HepG2 (cell line): ENCODE results near the gene TAS1R3. TPM values are rescaled to one million over a fixed set of nuclear protein-coding genes. Genes with fewer than 3 reads are reported as not detected.

ENCODE experiments used
- CBX2 ChIP-seq, 2 experiments: fragments of 200-600 bp in 1 of 2; sonication (generic); formaldehyde crosslinking in 1 of 2; IDR thresholded peaks; 2 replicates each; pipeline versions ENCODE4 v1.7.0 to v1.8.1; 2018 to 2022; ENCODE audit warnings: low read depth in 2 of 2, low read length in 1 of 2, mild to moderate bottlenecking in 1 of 2, missing genetic modification reagents in 1 of 2
- GATAD1 ChIP-seq: IDR thresholded peaks from 2 replicates; pipeline ENCODE4 v1.6.1; 2016; ENCODE audit warnings: missing genetic modification reagents, missing compliant biosample characterization
- GTF2F1 ChIP-seq: fragments of 150-350 bp; IDR thresholded peaks from 2 replicates; pipeline ENCODE4 v1.6.1; 2014; ENCODE audit warnings: low read length
- HNF4A ChIP-seq: sonication (generic); formaldehyde crosslinking; IDR thresholded peaks from 2 replicates; pipeline ENCODE4 v1.4.0; 2020; ENCODE audit warnings: missing genetic modification reagents
- HOXA3 ChIP-seq: sonication (generic); formaldehyde crosslinking; IDR thresholded peaks from 2 replicates; pipeline ENCODE4 v1.5.0; 2020; ENCODE audit warnings: missing genetic modification reagents
- KAT8 ChIP-seq: IDR thresholded peaks from 2 replicates; pipeline ENCODE4 v1.6.1; 2016; ENCODE audit warnings: missing genetic modification reagents, missing compliant biosample characterization
- KLF13 ChIP-seq: sonication (generic); formaldehyde crosslinking; IDR thresholded peaks from 2 replicates; pipeline ENCODE4 v1.4.0; 2020; ENCODE audit warnings: mild to moderate bottlenecking, missing genetic modification reagents
- KLF6 ChIP-seq: IDR thresholded peaks from 2 replicates; pipeline ENCODE4 v1.8.0; 2016; ENCODE audit warnings: missing biosample characterization, missing genetic modification reagents
- MBD4 ChIP-seq: IDR thresholded peaks from 2 replicates; pipeline ENCODE4 v1.6.1; 2012; ENCODE audit warnings: low read length, inconsistent platforms, borderline replicate concordance
- MED1 ChIP-seq: sonication (generic); formaldehyde crosslinking; IDR thresholded peaks from 2 replicates; pipeline ENCODE4 v1.4.0; 2020; ENCODE audit warnings: missing genetic modification reagents
- NFE2L2 ChIP-seq: fragments of 150-350 bp; IDR thresholded peaks from 2 replicates; pipeline ENCODE4 v1.6.1; 2014; ENCODE audit warnings: low read length
- NR2C2 ChIP-seq: sonication (generic); formaldehyde crosslinking; IDR thresholded peaks from 2 replicates; pipeline ENCODE4 v1.4.0; 2020; ENCODE audit warnings: missing genetic modification reagents, mild to moderate bottlenecking, moderate library complexity, borderline replicate concordance
- PATZ1 ChIP-seq: sonication (generic); formaldehyde crosslinking; IDR thresholded peaks from 2 replicates; pipeline ENCODE4 v1.4.0; 2020; ENCODE audit warnings: missing genetic modification reagents
- POLR2A ChIP-seq, 2 experiments: IDR thresholded peaks; 2 replicates each; pipeline ENCODE4 v1.6.1; 2011; ENCODE audit warnings: low read depth in 2 of 2, low read length in 2 of 2, mild to moderate bottlenecking in 1 of 2, moderate library complexity in 1 of 2; ENCODE audit not compliant: insufficient read depth in 1 of 2
- RXRB ChIP-seq: IDR thresholded peaks from 2 replicates; pipeline ENCODE4 v1.6.1; 2016; ENCODE audit warnings: borderline replicate concordance, missing genetic modification reagents, missing compliant biosample characterization
- SOX6 ChIP-seq, 2 experiments: fragments of 450-650 bp in 1 of 2; sonication (generic) in 1 of 2; formaldehyde crosslinking in 1 of 2; IDR thresholded peaks; 2 replicates each; pipeline versions ENCODE4 v1.4.0 to v1.6.1; 2017 to 2020; ENCODE audit warnings: antibody characterized with exemption in 1 of 2, mild to moderate bottlenecking in 1 of 2, missing genetic modification reagents in 1 of 2
- TBP ChIP-seq: sonication (generic); formaldehyde crosslinking; IDR thresholded peaks from 2 replicates; pipeline ENCODE4 v1.5.0; 2020; ENCODE audit warnings: missing genetic modification reagents
- ZGPAT ChIP-seq: IDR thresholded peaks from 2 replicates; pipeline ENCODE4 v1.6.1; 2016; ENCODE audit warnings: mild to moderate bottlenecking
- ZNF317 ChIP-seq: sonication (generic); formaldehyde crosslinking; IDR thresholded peaks from 2 replicates; pipeline ENCODE4 v1.5.0; 2020; ENCODE audit warnings: mild to moderate bottlenecking, missing genetic modification reagents
- ZNF543 ChIP-seq: sonication (generic); formaldehyde crosslinking; IDR thresholded peaks from 2 replicates; pipeline ENCODE4 v1.4.0; 2020; ENCODE audit warnings: mild to moderate bottlenecking, missing genetic modification reagents
- ZSCAN25 ChIP-seq: sonication (generic); formaldehyde crosslinking; IDR thresholded peaks from 2 replicates; pipeline ENCODE4 v1.8.0; 2022; ENCODE audit warnings: mild to moderate bottlenecking, missing genetic modification reagents
- polyA plus RNA-seq, 8 experiments: library from polyadenylated mRNA; depleted of rRNA in 3 of 8; stranded (reverse) in 7 of 8; unstranded in 1 of 8; fragments of >200 nt; fragmentation: Illumina TruSeq in 4 of 8; extraction: Trizol in 4 of 8; gene quantifications; 2 replicates each; pipeline versions ENCODE4 v1.2.1 to v1.2.3, GENCODE V29; 2011 to 2016; ENCODE audit warnings: low read depth in 4 of 8, missing spikeins in 1 of 8, mixed read lengths in 1 of 8; ENCODE audit not compliant: insufficient read depth in 1 of 8
- total RNA-seq, 5 experiments: library from RNA; depleted of rRNA; stranded (reverse); fragments of >200 nt; fragmentation: Illumina TruSeq; extraction: Trizol; gene quantifications; 2 replicates each; pipeline ENCODE4 v1.2.3, GENCODE V29; 2016; ENCODE audit warnings: low read depth in 1 of 5
- TF ChIP-seq, protein P1 (sequence below): sonication (generic); formaldehyde crosslinking; IDR thresholded peaks from 2 replicates; pipeline ENCODE4 v1.8.0; 2022; ENCODE audit warnings: low read depth, missing genetic modification reagents
- TF ChIP-seq, protein P2 (sequence below): sonication (generic); formaldehyde crosslinking; IDR thresholded peaks from 2 replicates; pipeline ENCODE4 v1.4.0; 2020; ENCODE audit warnings: missing genetic modification reagents

The TAS1R3 gene
- total and polyA plus RNA-seq, 2 of the 13 experiments (the other 11 are each of a cell fraction or from before 2014, with no cell fraction given), result 0.13 to 0.15 TPM

DNA sequence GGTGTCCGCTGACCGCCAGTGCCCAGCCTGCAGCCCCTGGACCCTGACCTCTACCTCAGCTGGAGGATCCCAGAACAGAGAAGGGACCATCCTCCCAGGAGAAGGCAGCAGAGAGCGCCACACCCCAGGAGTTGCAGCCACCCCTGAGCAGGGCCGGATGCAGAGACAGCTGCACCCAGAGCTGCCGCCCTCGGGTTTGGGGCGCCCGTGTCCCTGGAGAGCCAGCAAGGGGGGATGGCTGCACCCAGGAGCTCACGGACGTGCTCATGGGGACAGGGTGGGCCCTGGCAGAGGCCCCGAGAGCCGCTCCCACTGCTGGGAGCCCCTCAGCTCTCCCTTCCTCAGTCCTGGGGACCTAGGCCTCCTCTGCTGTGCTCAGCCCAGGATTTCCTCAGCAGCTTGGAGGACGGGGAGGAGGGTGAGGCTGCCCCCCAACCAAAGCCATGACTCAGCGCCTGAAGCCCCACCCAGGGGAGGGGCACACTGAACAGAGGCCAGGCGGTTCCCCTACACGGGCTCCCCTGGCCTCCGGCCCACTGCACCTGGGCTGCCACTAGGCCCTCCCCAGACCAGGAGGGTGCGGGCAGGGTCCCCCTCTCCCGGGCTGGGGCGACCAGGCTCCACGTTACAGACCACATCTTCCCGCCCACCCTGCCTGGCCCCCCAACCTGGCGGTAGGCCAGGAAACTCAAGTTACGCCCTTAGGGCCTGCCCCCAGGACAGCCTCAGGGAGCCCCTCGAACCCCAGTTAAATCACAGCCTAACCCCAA, 25.6 kb upstream of the TAS1R3 start (continued):
- TF ChIP-seq SOX6 (IDR thresholded peaks at IDR 0.05) (no peak), SOX6 (CRISPR knock-in tag; IDR thresholded peaks at IDR 0.05) (no peak), KAT8 (CRISPR knock-in tag) (peak; percentile 16; the same call in 1 of the 2 replicates), NFE2L2 (peak; percentile 39; the same call in 1 of the 2 replicates), ZNF317 (CRISPR knock-in tag) (no peak), KLF6 (CRISPR knock-in tag) (no peak), HNF4A (CRISPR knock-in tag) (peak; percentile 61), HOXA3 (CRISPR knock-in tag) (peak; percentile 11; the same call in 1 of the 2 replicates), PATZ1 (CRISPR knock-in tag) (peak; percentile 98), MED1 (CRISPR knock-in tag) (peak; percentile 30; the same call in 1 of the 2 replicates), ZSCAN25 (CRISPR knock-in tag) (peak; percentile 14; the same call in 1 of the 2 replicates), MBD4 (no peak), ZNF543 (CRISPR knock-in tag) (no peak), RXRB (CRISPR knock-in tag) (no peak), NR2C2 (CRISPR knock-in tag) (peak; percentile 55; the same call in 1 of the 2 replicates), ZGPAT (CRISPR knock-in tag) (no peak; the same call in 1 of the 2 replicates), GATAD1 (CRISPR knock-in tag) (no peak), POLR2A (IDR thresholded peaks at IDR 0.05; ENCODE audit: insufficient read depth in 1 of 2, low read depth in 2 of 2, low read length in 2 of 2) (0 out of 4 replicates have a peak, but pooled peaks of 1 of the 2 experiments have one; percentile 30), KLF13 (no peak), TBP (CRISPR knock-in tag) (0 out of 2 replicates have a peak, but pooled peaks have one; percentile 42), CBX2 (IDR thresholded peaks at IDR 0.05; ENCODE audit: low read depth, low read length) (no peak), CBX2 (CRISPR knock-in tag; IDR thresholded peaks at IDR 0.05; ENCODE audit: low read depth) (no peak), GTF2F1 (no peak)
- TF ChIP-seq, protein P1, sequence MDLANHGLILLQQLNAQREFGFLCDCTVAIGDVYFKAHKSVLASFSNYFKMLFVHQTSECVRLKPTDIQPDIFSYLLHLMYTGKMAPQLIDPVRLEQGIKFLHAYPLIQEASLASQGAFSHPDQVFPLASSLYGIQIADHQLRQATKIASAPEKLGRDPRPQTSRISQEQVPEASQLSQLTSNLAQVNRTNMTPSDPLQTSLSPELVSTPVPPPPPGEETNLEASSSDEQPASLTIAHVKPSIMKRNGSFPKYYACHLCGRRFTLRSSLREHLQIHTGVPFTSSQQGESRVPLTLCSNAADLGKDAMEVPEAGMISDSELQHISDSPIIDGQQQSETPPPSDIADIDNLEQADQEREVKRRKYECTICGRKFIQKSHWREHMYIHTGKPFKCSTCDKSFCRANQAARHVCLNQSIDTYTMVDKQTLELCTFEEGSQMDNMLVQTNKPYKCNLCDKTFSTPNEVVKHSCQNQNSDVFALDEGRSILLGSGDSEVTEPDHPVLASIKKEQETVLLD (CRISPR knock-in tag), result no peak
- TF ChIP-seq, protein P2, sequence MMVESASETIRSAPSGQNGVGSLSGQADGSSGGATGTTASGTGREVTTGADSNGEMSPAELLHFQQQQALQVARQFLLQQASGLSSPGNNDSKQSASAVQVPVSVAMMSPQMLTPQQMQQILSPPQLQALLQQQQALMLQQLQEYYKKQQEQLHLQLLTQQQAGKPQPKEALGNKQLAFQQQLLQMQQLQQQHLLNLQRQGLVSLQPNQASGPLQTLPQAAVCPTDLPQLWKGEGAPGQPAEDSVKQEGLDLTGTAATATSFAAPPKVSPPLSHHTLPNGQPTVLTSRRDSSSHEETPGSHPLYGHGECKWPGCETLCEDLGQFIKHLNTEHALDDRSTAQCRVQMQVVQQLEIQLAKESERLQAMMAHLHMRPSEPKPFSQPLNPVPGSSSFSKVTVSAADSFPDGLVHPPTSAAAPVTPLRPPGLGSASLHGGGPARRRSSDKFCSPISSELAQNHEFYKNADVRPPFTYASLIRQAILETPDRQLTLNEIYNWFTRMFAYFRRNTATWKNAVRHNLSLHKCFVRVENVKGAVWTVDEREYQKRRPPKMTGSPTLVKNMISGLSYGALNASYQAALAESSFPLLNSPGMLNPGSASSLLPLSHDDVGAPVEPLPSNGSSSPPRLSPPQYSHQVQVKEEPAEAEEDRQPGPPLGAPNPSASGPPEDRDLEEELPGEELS, result no peak
